ENCODE results near the gene LRFN4. TPM values are rescaled to one million over a fixed set of nuclear protein-coding genes. Genes with fewer than 3 reads are reported as not detected.

LRFN4 gene
- total and polyA plus RNA-seq, 2 of the 13 experiments (the other 11 are each of a cell fraction or from before 2014, with no cell fraction given) = 1.3 to 6.8 TPM

- in situ Hi-C loops (cut with HindIII; ENCODE audit: extremely low pct_ligation_motif_present, low pct_unique_long_range_greater_than_20kb) (no loop called here), intact Hi-C loops (cut with micrococcal nuclease; ENCODE audit: unreplicated experiment) (no loop called here)
- CTCF ChIA-PET (ENCODE audit: low intra/inter-chr PET ratio, low total read pairs) = no interaction called here
These were observed 47.3 kb upstream of the LRFN4 start for GRCh38 chr11:66809592-66809991.

GRCh38 chr11:66810576-66811185 is 46.2 kb upstream of the LRFN4 start:
- TF ChIP-seq ZNF629 (CRISPR knock-in tag; conservative IDR thresholded peaks at IDR 0.05) (no peak), TRIM22 (IDR thresholded peaks at IDR 0.05) (no peak), HNF4A (CRISPR knock-in tag; IDR thresholded peaks at IDR 0.05) (no peak), ZNF569 (CRISPR knock-in tag; IDR thresholded peaks at IDR 0.05; ENCODE audit: borderline replicate concordance) (no peak), ZNF331 (CRISPR knock-in tag; IDR thresholded peaks at IDR 0.05) (no peak), TCF7 (IDR thresholded peaks at IDR 0.05; ENCODE audit: low read depth) (no peak), SNAI1 (CRISPR knock-in tag; IDR thresholded peaks at IDR 0.05; ENCODE audit: borderline replicate concordance) (no peak), ZSCAN20 (CRISPR knock-in tag; IDR thresholded peaks at IDR 0.05; ENCODE audit: borderline replicate concordance) (no peak), ZBTB42 (CRISPR knock-in tag; IDR thresholded peaks at IDR 0.05) (no peak)
- TF ChIP-seq, protein P1, sequence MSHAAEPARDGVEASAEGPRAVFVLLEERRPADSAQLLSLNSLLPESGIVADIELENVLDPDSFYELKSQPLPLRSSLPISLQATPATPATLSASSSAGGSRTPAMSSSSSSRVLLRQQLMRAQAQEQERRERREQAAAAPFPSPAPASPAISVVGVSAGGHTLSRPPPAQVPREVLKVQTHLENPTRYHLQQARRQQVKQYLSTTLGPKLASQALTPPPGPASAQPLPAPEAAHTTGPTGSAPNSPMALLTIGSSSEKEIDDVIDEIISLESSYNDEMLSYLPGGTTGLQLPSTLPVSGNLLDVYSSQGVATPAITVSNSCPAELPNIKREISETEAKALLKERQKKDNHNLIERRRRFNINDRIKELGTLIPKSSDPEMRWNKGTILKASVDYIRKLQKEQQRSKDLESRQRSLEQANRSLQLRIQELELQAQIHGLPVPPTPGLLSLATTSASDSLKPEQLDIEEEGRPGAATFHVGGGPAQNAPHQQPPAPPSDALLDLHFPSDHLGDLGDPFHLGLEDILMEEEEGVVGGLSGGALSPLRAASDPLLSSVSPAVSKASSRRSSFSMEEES (CRISPR knock-in tag; IDR thresholded peaks at IDR 0.05) = no peak
- Histone ChIP-seq H2AFZ (ENCODE audit: low read length) (no peak overlapping the region), H3K36me3 (replicated peaks in 1 of 2; ENCODE audit: control insufficient read depth in 1 of 2, insufficient read depth in 2 of 2, low read length in 2 of 2) (no peaks in the 10 kb centered on the region), H3K9me3 (ENCODE audit: low read length) (no peaks in the 10 kb centered on the region), H3K79me2 (ENCODE audit: insufficient read depth, low read length) (no peaks in the 10 kb centered on the region), H3K9ac (ENCODE audit: insufficient read depth, low read depth, low read length) (no peak overlapping the region), H4K20me1 (ENCODE audit: insufficient read depth, low read length) (no peaks in the 10 kb centered on the region), H3K27ac (ENCODE audit: extremely low read length, insufficient read depth, low read length) (no peak overlapping the region), H3K4me2 (ENCODE audit: low read depth, low read length) (no peak overlapping the region), H3K4me3 (replicated peaks in 1 of 3; ENCODE audit: insufficient read depth in 1 of 3, low read depth in 2 of 3, low read length in 3 of 3) (no peak overlapping the region), H3K27me3 (ENCODE audit: control insufficient read depth in 1 of 2, insufficient read depth in 2 of 2, low read length in 2 of 2) (no peaks in the 10 kb centered on the region), H3K4me1 (ENCODE audit: insufficient read depth, low read length) (no peaks in the 10 kb centered on the region)
- no peak for FAIRE-seq
- in situ Hi-C loops (cut with HindIII; ENCODE audit: extremely low pct_ligation_motif_present, low pct_unique_long_range_greater_than_20kb) = no loop called here
- intact Hi-C loops (cut with micrococcal nuclease; ENCODE audit: unreplicated experiment) = no loop called here
- WGBS (ENCODE audit: low lambda C conversion rate) = 93% methylated on average over 1 of the region's 1 CpG
- BruUV-seq (replicated peaks) = no TSS peak
- ChIA-PET CTCF (ENCODE audit: low intra/inter-chr PET ratio, low total read pairs) (no interaction called here), POLR2A (no interaction called here)
- DNase-seq (ENCODE audit: low spot score) = no peak
- ATAC-seq = no peak

More at GRCh38 chr11:66809592-66809991, 47.3 kb upstream of the LRFN4 start:
- no TSS peak for BruUV-seq (replicated peaks)
- H3K4me1 ChIP-seq (ENCODE audit: insufficient read depth, low read length) = no peaks in the 10 kb centered on the region
- H3K27me3 ChIP-seq (ENCODE audit: control insufficient read depth in 1 of 2, insufficient read depth in 2 of 2, low read length in 2 of 2) = no peaks in the 10 kb centered on the region
- H3K36me3 ChIP-seq (replicated peaks in 1 of 2; ENCODE audit: control insufficient read depth in 1 of 2, insufficient read depth in 2 of 2, low read length in 2 of 2) = no peaks in the 10 kb centered on the region; a peak in 1 of 5 replicates
- no peak overlapping the region for H3K4me2 ChIP-seq (ENCODE audit: low read depth, low read length)
- no peak for FAIRE-seq
- DNase-seq (ENCODE audit: low spot score) = no peak
- H4K20me1 ChIP-seq (ENCODE audit: insufficient read depth, low read length) = no peaks in the 10 kb centered on the region
- ATAC-seq = no peak
- no peak overlapping the region for H3K27ac ChIP-seq (ENCODE audit: extremely low read length, insufficient read depth, low read length)
- H2AFZ ChIP-seq (ENCODE audit: low read length) = no peak overlapping the region
- H3K9me3 ChIP-seq (ENCODE audit: low read length) = no peaks in the 10 kb centered on the region
- 81% methylated on average over 3 of the region's 3 CpGs for WGBS (ENCODE audit: low lambda C conversion rate)
- POLR2A ChIA-PET = no interaction called here
- TF ChIP-seq ZNF34 (CRISPR knock-in tag; IDR thresholded peaks at IDR 0.05; ENCODE audit: borderline replicate concordance) = no peak
- no peak for TF ChIP-seq TCF7L2 (IDR thresholded peaks at IDR 0.05; ENCODE audit: low read depth, low read length)
- no peak for TF ChIP-seq HOXA9 (CRISPR knock-in tag; IDR thresholded peaks at IDR 0.05; ENCODE audit: borderline replicate concordance)
- TF ChIP-seq DDIT3 (CRISPR knock-in tag; IDR thresholded peaks at IDR 0.05) = no peak
- no peak for TF ChIP-seq ESRRA (CRISPR knock-in tag; IDR thresholded peaks at IDR 0.05; ENCODE audit: low read depth)
- TF ChIP-seq TOE1 (CRISPR knock-in tag; IDR thresholded peaks at IDR 0.05) = no peak
- no peaks in the 10 kb centered on the region for H3K79me2 ChIP-seq (ENCODE audit: insufficient read depth, low read length)
- H3K9ac ChIP-seq (ENCODE audit: insufficient read depth, low read depth, low read length) = no peak overlapping the region
- H3K4me3 ChIP-seq (replicated peaks in 1 of 3; ENCODE audit: insufficient read depth in 1 of 3, low read depth in 2 of 3, low read length in 3 of 3) = no peak overlapping the region
